GOT3 (cell line): ENCODE data around the gene MAGI1.

Experiments used
- DNase-seq: peaks from one replicate; lab custom pipeline; 2025; ENCODE audit warnings: mixed read lengths; lab: John Stamatoyannopoulos, UW

MAGI1 gene

DNA sequence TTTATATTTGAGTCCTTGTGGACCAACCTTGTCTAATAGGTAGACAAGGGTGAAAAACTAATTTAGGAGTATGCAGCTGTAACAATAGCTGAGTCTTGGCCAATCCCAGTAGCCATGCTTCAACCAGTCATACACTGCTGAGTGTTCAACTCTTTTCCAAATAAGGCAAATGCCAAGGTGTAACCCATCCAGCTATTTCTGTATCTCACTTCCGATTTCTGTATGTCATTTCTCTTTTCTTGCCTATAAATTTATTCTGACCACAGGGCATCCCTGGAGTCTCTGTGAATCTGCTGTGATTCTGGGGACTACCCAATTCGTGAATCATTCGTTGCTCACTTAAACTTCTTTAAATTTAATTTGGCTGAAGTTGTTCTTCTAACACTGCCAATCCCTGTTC, 93.2 kb downstream of the MAGI1 start:
- no peak for DNase-seq

DNA sequence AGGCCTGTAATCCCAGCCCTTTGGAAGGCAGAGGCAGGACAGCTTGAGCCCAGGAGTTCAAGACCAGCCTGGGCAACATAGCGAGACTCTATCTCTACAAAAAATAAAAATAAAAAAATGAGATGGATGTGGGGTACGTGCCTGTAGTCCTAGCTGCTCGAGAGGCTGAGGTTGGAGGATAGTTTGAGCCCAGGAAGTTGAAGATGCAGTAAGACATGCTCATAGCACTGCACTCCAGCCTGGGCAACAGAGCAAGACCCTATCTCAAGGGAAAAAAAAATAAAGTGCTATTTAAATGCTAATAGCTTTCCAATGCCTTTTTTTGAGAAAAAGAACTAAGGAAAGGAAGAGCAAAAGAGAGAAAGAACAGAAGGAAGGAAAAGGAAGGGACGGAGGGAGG, 94.5 kb downstream of the MAGI1 start:
- no peak for DNase-seq

DNA sequence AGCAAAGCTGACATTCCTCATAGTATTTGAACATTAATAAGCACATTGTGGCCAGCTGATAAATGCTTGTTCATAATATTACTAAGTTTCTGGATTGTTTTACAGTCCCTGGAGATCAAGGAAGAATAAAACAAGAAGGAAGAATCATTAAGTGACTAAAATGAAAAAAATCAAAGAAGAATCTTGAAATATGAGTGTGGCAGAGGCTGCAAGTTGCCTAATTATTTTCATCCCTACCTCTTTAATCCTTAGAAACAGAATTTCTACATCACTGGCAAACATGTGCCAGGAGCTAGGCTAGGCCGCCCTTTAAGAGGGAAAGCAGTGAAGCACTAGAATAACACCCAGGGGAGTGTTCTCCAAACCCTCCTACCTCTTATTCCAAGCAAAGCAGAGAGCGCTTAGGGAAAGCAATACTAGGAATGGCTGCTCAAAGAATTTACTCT, 98.9 kb downstream of the MAGI1 start:
- DNase-seq, result no peak

DNA sequence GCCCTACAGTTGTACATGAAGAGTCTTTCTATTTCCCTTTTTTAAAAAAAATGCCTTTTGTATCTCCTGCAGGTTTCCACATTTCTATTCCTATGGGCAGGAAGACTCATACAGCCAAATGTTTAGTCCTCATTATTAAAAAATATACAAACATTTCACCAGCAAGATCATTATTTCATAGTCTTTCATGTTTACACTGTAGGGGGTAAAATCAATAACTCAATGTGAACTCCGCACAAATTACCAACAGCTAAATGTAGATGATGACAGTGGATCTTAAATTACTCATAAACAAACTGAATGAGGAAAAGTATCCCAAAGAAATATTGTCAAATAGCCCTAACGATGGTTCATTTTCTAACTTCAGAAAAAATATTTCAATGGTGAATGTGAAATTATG, 99.5 kb downstream of the MAGI1 start:
- no peak for DNase-seq

DNA sequence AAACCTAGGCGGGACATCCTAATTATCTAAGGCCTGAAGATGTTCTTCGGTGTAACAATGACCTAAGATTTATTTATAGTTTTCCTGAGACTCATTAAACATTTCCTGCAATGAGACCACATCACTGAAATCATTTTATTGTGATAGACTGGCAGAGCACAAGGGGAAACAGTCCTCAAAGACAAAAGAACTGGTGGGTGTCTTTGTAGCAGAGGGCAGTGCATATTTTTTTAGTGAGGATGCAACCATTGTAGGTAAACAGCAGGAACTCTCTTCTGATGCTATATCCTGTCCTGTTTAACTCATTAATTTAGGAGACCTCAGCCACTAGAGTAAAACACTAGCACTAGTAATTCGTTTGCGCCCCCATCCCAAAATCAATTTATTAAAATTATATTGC, 100.0 kb downstream of the MAGI1 start:
- no peak for DNase-seq

DNA sequence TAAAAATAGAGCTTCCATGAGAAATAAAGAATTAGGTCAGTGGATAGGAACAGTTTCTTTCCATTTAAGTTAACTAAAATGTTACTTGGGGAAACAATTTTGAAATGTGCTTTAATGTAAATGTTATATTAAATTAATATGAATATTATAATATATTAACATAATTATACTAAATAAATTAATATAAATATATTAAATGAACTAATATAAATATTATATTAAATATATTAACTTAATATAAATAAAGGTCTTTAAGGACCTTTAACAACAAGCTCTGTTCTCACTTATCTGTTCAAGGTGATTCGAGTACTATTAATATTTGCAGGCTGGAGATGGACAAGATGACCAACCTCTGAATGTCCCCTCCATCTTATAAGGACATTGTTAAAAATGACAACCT, 100.6 kb downstream of the MAGI1 start:
- no peak for DNase-seq

DNA sequence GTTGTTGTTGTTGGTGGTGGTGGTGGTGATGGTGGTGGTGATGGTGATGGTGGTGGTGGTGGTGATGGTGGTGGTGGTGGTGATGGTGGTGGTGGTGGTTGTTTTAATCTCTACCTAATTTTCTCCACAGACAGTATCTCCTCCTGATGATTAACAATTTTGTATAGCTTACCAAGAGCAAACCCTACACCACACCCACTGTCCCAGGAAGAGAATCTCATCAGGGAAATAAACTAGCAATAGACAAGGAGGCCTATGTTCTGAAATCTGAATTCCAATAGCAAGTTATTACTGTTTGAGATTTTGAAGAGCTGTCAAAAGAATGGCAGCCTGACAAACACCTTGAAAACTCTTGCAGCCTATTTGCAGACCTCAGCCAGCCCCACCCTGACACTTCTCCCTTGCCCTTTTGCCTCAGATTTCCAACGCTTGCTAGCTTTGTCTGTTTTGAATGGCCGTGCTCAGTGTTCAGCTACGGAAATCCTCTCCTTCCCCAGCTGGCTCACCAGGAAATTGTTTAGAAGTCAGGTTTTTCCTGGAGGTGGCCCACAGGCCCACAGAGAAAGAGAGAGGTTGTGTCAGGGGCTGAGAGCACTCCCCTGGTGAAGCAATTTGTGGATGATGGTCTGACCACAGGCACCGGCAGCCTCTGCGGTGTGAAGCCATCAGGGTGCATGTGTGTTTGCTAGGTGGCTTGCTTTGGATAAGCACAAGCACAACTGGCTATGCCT, 101.6 kb downstream of the MAGI1 start:
- no peak for DNase-seq

DNA sequence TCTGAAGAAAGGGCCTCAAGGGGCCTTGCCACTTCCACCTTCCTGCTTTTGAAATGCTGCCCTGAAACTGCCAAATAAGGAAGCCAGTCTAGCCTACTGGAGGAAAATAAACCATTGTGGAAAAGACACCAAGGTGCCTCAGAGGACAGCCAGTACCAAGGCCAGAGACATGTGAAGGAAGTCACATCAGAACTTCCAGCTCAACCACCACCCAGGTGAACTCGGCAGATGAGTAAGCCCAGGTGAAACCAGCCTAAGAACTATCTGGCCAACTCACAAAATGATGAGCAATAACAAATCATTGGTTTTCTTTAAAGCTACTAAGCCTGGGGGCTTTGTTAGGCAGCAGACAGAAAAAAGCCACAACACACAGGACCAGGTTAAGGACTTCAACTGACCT, 103.0 kb downstream of the MAGI1 start:
- DNase-seq, result no peak

DNA sequence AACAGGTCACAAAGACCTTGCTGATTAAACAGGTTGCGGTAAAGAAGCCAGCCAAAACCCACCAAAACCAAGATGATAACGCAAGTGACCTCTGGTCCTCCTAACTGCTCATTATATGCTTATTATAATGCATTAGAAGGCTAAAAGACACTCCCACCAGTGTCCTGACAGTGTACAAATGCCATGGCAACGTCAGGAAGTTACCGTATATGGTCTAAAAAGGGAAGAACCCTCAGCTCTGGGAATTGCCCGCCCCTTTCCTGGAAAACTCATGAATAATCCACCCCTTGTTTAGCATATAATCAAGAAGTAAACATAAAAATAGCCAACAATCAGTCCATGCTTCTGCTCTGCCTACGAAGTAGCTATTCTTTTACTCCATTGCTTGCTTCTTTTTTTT, 108.1 kb downstream of the MAGI1 start:
- DNase-seq, result no peak

DNA sequence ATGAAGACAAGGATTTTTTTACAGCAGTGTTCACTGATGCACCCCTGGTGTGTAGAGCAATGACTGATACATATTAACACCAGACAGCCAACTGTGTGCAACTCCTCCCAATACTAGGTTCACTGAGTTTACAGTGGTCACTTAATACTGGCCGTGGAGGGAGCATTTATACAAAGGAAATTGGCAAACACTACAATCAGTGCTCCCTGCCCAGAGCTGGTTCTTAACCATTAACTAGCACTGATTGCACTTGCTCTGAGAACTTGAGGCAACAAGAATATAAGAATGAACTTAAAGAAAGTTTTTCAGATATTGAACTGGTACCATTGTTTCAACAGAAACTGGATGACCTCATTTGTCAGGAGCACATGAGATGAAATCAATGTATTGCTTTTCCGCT, 110.6 kb downstream of the MAGI1 start:
- DNase-seq, result no peak

DNA sequence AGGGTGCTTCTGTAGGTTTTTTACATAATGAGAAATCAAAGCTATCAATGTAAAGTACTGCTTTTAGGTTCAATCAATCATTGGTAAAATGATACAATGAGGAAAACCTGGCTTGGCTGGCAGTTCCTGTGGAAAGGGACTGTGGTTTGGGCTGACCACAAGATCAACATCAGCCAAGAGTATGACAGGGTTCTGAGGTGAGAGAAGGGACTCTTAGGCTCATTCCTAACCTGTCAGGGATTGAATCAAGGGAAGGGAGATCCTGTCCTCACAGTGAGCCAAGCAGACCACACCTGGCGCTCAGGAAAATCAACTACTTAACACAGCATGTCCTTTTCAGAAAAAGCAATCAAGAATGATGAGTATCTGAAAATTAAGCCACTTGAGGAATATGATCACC, 111.1 kb downstream of the MAGI1 start:
- DNase-seq, result no peak

DNA sequence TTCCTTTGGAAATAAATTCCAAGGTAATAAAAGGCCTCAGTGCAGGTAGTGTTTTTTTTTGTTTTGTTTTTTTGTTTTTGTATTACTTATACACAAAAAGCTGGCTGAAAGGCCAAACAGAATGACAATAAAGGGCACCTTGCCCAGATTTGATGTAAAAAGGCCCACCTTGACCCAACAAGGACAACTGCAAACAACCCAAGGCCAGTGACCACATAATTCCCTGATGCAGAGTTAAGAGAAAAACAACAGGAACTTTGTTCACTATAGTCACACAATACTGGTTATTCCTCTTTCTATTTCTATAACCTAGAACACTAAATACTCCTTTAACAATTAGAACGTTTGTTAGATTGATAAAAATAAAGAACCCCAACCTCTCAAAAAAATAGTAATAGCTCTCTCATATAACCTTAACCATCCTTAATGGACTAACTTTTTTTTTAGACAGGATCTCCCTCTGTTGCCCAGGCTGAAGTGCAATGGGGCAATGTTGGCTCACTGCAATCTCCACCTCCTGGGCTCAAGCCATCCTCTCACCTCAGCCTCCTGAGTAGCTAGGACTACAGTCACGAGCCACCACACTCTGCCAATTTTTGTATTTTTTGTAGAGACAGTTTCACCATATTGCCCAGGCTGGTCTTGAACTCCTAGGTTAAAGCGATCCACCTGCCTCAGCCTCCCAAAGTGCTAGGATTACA, 113.3 kb downstream of the MAGI1 start:
- no peak for DNase-seq

DNA sequence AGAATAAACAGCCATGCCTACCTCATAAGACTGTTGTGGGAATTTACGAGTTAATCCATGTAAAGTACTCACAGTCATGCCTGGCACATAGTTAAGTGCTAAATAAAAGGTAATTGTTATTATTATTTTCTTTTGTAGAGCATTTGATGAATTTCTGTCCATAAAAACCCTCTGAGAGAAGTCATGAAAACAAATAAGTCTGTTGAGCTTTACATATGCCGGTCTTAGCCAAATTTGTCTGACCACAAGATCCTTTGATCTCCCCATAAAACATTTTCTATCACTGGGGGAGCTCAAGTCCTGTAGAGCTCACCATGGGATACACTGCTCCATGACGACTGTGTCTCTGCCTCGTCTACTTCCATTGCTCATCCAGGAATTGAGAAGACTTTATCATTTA, 114.0 kb downstream of the MAGI1 start:
- no peak for DNase-seq

DNA sequence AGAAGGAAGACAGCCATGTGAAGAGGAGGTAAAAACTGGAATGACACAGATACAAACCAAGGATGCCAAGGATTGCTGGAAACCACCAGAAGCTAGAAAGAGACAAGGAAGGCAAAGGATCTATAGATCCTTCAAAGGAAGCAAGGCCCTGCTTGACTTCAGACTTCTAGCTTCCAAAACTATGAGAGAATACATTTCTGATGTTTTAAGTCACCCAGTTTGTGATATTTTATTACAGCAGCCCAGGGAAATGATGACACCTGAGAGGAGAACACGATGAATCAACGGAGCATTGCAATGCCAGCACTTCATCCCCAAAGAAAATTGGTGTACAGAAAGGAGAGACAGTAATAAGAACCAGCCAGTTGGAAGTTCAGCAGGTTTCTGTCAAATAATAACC, 116.3 kb downstream of the MAGI1 start:
- DNase-seq, result no peak

DNA sequence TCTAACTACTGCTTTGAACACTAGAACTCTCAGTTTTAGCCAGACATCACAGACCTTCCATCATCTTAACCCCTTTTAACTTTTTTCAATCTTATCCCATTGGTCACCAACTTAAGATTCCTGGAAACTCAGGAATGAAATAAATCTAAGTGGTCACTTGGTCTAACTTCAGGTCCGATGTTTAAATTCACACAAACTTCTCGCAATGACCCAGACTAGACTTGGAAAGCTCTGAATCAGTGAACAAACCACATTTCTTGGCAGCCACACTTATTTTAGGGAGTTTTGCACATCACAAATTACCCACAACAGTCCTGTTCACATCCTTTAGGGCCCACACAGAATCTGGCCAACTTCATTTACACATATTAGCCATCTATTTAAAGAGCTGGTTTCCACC, 118.9 kb downstream of the MAGI1 start:
- DNase-seq, result no peak

DNA sequence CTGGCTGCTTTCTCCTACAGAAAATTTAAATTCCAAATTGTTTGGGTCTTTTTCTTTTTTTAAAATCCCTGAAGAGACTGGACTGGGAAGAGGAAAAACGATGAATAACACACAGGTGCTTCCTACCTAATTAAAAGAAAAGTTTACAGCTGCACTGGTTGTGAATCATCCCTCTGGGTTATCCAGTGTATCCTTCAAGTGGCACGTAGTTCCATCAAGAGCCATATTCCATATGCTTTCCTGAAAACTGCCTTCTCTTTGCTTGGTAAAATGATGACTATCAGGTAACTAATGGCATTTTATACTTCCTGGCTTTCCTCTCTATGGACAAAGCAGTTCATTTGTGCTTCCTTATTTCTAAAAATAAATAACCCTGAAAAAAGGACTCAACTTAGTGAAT, 123.2 kb downstream of the MAGI1 start:
- no peak for DNase-seq

DNA sequence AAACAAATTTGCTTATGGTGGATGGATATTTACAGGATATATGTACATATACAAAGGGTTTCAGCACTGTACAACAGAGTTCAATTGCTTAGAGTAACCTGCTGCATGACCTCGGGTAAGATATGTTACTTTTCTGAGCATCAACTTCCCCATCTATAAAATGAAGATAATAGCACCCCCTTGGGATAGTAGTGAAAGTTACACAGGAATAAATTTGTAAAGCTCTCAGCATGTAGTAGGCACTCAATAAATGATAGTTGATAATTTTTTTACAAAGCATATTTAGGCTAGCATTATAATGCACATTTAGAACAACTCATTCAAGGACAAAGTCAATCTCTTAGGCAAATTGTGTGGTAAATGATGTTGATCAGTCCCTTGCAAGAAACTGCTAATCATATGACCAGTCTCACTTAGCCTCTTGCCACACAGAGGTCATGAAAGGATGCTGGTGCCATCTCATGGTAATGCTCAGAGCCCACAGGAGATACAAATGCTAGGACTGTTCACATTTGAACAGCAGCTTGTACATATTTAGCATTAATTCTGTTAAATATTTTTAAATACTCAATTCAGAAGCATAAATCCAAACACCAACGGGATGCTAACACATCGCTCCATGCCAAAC, 123.9 kb downstream of the MAGI1 start:
- no peak for DNase-seq

DNA sequence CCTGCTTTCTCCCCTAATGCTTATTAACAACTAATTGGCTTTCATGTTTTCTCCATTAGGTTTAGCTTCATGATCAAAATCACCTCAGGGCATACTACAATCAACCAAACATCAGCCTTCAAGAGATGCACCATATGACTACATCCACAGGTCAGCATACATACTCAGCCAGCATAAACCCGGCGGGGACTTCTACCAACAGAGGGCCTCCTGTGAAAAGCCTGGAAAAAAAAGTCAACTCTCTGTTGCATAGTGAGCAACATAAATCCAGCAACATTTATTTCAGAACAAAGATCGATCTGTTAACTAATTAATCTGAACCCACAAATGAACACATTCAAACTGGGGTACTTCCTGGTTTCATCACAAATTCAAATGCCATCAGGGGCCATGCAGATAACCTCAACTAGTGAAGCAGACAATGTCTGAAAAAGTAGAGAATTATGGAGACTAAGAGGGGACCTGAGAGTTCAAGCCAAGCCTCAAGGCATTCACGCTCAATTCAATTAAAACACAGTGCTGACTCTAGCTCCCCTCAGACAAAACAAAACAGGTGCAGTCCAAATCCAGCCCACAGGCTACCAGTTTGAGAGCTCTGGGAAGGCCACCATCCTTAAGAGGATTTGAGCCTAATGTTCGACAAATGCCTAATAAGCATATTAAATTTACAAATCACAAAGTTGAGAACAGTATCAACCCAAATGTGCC, 124.5 kb downstream of the MAGI1 start:
- DNase-seq, result no peak

DNA sequence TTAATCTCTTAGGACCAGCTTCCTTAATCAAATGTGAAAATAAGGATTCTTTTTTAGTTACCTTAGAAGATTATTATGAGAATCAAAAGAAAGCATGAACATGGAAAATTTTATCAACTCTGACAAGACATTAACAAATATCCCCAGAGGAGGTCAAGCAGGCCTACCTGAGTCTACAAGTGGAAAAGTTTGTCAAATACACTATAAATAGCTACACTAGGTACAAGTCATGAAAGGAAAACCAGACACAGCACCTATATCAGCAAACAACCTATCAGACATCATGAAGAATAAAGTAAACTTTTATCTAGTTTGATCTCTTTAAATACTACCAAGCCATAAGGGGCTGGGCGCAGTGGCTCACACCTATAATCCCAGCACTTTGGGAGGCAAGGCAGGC, 126.1 kb downstream of the MAGI1 start:
- DNase-seq, result no peak

DNA sequence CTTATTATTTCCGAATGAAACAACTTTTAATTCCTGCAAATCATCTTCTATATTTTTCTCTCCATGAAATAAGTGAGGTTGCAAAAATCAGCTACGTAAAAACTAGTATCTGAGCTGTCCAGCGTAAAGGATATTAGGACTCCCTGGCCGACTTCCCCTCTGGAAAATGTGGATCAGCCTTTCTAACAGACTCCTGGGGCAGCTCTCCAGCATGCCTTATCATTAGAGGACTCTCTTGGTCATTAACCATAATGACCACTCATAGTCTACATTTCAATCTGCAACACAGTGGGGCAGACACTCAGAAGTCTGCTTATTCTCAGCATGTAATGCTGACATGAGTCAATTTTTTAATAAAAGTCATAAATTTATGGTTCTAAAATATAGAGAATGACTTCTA, 130.1 kb downstream of the MAGI1 start:
- DNase-seq, result no peak

DNA sequence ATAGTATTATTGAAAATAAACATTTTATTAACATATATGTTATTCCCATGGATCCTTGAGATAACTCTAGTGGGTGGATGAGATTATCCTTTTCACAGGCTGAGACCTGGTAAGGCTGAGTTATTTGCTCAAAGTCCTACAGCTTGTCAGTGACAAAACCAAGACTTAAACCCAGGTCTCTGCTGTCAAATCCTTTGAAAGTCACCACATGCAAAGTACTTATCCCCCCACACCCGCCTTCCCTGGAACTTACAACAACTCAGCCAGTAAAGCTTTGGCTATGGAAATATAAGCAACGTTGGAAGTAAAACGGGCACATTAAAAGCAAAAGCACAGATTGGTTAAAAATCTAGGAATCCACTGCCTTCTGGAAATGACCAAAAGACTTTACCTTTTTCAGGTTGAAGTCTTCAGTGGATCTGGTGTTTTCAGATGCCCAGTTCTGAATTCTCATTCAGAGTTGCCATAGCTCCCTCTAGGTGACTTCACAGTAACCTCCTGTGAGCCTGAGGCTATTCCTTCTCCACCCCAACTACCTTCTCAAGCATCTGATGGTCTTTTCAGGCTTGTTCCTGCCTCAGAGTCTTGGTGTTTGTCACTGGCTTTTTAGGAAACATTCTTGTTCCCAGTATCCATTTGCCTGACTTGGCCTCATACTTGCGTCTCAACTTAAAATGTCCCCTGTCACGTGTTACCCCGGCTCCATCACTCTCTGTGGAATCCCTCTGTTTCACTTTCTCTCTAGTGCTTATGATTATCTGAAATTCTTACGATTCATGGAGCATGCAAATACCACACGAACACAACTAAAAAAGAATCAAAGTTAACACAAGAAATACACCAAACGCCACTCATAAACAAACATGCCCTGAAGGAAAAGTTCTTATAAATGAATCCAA, 131.2 kb downstream of the MAGI1 start:
- DNase-seq, result no peak

DNA sequence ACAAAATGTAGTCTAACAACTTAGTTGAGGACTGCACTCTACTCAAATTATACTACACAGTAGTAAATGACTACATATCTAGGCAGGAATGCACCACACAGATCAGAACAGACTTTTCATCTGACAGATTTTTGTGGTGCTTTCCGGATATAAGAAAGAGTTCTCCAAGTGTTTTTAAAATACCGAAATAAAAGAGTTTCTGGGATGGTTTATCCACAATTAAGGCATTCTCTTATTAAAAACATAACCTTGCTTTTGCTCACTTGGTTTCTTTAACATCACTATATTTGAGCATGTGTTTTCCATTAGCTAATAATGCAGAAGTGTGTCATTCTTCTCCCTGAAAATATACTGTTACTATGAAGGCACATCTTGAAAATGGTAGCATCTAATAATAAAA, 132.9 kb downstream of the MAGI1 start:
- no peak for DNase-seq
